NOMO-1 (cell line): ENCODE data around the gene DPP8.
"Not testable (repeated sequence)": the region's sequence is repeated elsewhere in the genome, so short reads cannot be mapped to it uniquely, and the experiment has no call there.

Source experiments
- DNase-seq, 2 experiments: peaks; one replicate each; lab custom pipeline; 2025; ENCODE audit not compliant: unreplicated experiment in 2 of 2; lab: John Stamatoyannopoulos, UW

Gene DPP8

GRCh38 chr15:65516997-65517865 lies at the start of gene DPP8:
Gene DPP8 (minus strand): TSS chr15:65517689. CDS start chr15:65512553, 5,136 bp downstream.
- peak; percentile 92 to 97 for DNase-seq

- no peak for DNase-seq
Observed at GRCh38 chr15:65561934-65562333, 44.4 kb upstream of the DPP8 start.

- no peak for DNase-seq
Observed at GRCh38 chr15:65559941-65560340, 42.5 kb upstream of the DPP8 start.

GRCh38 chr15:65558997-65559760 lies 41.7 kb upstream of the DPP8 start:
- DNase-seq, result no peak

- DNase-seq, result no peak
Observed at GRCh38 chr15:65558336-65558735, 40.8 kb upstream of the DPP8 start.

- no peak for DNase-seq
Observed at GRCh38 chr15:65556622-65557021, 39.1 kb upstream of the DPP8 start.

GRCh38 chr15:65553691-65554090 lies 36.2 kb upstream of the DPP8 start:
- DNase-seq, result no peak

GRCh38 chr15:65552851-65553250 lies 35.4 kb upstream of the DPP8 start:
- not testable (repeated sequence) for DNase-seq

- DNase-seq, result no peak
Observed at GRCh38 chr15:65551183-65551582, 33.7 kb upstream of the DPP8 start.

GRCh38 chr15:65550681-65551098 lies 33.2 kb upstream of the DPP8 start:
- no peak for DNase-seq

- not testable (repeated sequence) for DNase-seq
Observed at GRCh38 chr15:65549288-65549687, 31.8 kb upstream of the DPP8 start.

GRCh38 chr15:65547841-65548240 lies 30.4 kb upstream of the DPP8 start:
- no peak for DNase-seq

GRCh38 chr15:65541231-65541820 lies 23.8 kb upstream of the DPP8 start:
- DNase-seq, result no peak

GRCh38 chr15:65540314-65540713 lies 22.8 kb upstream of the DPP8 start:
- no peak for DNase-seq

GRCh38 chr15:65535192-65535591 lies 17.7 kb upstream of the DPP8 start:
- DNase-seq, result no peak

GRCh38 chr15:65533057-65533756 lies 15.7 kb upstream of the DPP8 start:
- DNase-seq, result no peak

GRCh38 chr15:65532738-65533051 lies 15.2 kb upstream of the DPP8 start:
- DNase-seq, result no peak

GRCh38 chr15:65530318-65531111 lies 13.0 kb upstream of the DPP8 start, which contains the start of gene HACD3:
Gene HACD3 (plus strand): TSS chr15:65530463. CDS start chr15:65530632, 169 bp downstream.
- peak; percentile 71 to 86 for DNase-seq

- no peak for DNase-seq
Observed at GRCh38 chr15:65529762-65530317, 12.4 kb upstream of the DPP8 start.
